Activated T-cell treated with anti-CD3 and anti-CD28 coated beads, Interleukin-2, amount 50 U/mL, for 72 hours (primary cell): ENCODE results near the gene ZBED2. TPM values are rescaled to one million over a fixed set of nuclear protein-coding genes. Genes with fewer than 3 reads are reported as not detected.
A peak's percentile ranks its signal among the peaks of the same experiment; 100 is the strongest.
"Not testable (repeated sequence)": the region's sequence is repeated elsewhere in the genome, so short reads cannot be mapped to it uniquely, and the experiment has no call there.

ENCODE experiments used
- ATAC-seq, 2 donors: fragments of 150-1000 bp; cut with Tn5 transposase; replicated peaks in 1 of 2; 2 replicates each; pipeline ENCODE4 v1.10.0; 2021; ENCODE audit warnings: moderate library complexity in 2 of 2, mild to moderate bottlenecking in 1 of 2
- DNase-seq, 2 donors: peaks; one replicate each; pipeline ENCODE4 v3.0.0; 2021 to 2022; ENCODE audit warnings: mixed read lengths in 1 of 2
- H3K27ac Mint-ChIP-seq: one replicate; pipeline ENCODE4 v1.8.0; 2022; ENCODE audit warnings: mild to moderate bottlenecking, moderate library complexity, mixed read lengths
- H3K27me3 Mint-ChIP-seq: one replicate; pipeline ENCODE4 v1.8.0; 2022; ENCODE audit warnings: low read depth, mixed read lengths
- H3K36me3 Mint-ChIP-seq, 2 donors: one replicate each; pipeline ENCODE4 v1.8.0; 2022; ENCODE audit warnings: mixed read lengths in 2 of 2, mild to moderate bottlenecking in 1 of 2; ENCODE audit not compliant: insufficient read depth in 2 of 2
- H3K4me1 Mint-ChIP-seq: one replicate; pipeline ENCODE4 v1.8.0; 2022; ENCODE audit warnings: low read depth, mixed read lengths
- H3K4me3 Mint-ChIP-seq, 2 donors: one replicate each; pipeline ENCODE4 v1.8.0; 2022; ENCODE audit warnings: mild to moderate bottlenecking in 2 of 2, mixed read lengths in 2 of 2, moderate library complexity in 2 of 2
- H3K9me3 Mint-ChIP-seq, 2 donors: one replicate each; pipeline ENCODE4 v1.8.0; 2022; ENCODE audit warnings: mixed read lengths in 2 of 2
- total RNA-seq, 2 donors: library from RNA; stranded (reverse); gene quantifications; one replicate each; pipeline ENCODE4 v1.2.3, GENCODE V29; 2022

ZBED2 gene
- total RNA-seq, 2 donors from 2014 or later, result 360 to 597 TPM

DNA sequence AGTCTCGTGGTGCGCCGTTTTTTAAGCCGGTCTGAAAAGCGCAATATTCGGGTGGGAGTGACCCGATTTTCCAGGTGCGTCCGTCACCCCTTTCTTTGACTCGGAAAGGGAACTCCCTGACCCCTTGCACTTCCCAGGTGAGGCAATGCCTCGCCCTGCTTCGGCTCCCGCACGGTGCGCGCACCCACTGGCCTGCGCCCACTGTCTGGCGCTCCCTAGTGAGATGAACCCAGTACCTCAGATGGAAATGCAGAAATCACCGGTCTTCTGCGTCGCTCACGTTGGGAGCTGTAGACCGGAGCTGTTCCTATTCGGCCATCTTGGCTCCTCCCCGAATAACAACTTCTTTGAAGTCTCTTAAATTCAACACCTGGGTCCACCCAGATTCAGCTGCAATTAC is 33.2 kb downstream of the ZBED2 start:
- Mint-ChIP-seq H3K4me3 (peak overlapping the region in 1 of 2 donors; percentile 44), H3K36me3 (peaks cover 6 to 14% of the 10 kb centered on the region in 2 donors), H3K4me1 (peaks cover 48% of the 10 kb centered on the region)
- H3K9me3 Mint-ChIP-seq, ATAC-seq, DNase-seq, H3K27me3 Mint-ChIP-seq, H3K27ac Mint-ChIP-seq: not testable (repeated sequence)

DNA sequence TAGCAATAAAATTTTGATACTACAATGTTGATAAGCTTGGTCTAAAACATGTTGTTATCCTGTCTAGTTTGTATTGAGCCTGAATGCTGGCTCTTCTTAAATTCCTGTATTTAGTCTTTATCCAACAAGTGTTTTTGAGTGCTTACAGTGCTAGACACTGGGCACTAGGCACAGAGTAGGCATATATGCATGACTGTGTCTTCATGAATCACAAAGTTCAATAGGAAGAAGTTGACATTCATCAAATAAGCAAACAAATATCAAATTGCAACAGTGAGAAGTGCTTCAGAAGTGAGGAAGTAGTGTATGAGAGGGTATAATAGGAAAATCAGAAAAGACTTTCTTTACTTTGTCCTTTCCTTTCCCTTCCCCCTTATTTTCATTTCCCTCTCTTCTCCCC is 46.4 kb downstream of the ZBED2 start:
- Mint-ChIP-seq H3K9me3 (no peaks in the 10 kb centered on the region), H3K4me1 (peaks cover 41% of the 10 kb centered on the region), H3K4me3 (no peak overlapping the region), H3K36me3 (peaks cover 13 to 17% of the 10 kb centered on the region in 2 donors), H3K27me3 (no peaks in the 10 kb centered on the region), H3K27ac (no peak overlapping the region)
- no peak for DNase-seq
- peak in 1 of 2 donors; percentile 6 for ATAC-seq

DNA sequence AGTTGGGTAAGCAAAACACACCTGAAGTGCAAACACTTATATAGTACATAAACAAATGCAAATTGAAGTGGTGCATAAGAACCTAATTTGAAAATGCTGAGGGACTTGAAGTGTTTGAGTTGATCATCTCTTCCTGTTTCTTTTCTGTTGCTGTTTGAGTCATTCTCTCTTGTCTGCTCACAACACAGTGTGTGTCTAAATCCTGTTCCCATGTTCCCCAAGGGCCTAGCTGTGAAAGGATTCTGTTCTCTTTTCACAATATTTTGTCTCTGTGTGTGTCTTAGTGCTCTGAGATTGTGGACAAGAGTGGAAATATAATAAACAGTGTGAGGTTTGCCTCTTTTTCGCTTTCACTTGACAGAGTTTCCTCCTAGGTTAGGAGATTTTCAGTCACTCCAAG is 47.1 kb downstream of the ZBED2 start:
- no peak overlapping the region for H3K4me3 Mint-ChIP-seq
- peaks cover 44% of the 10 kb centered on the region for H3K4me1 Mint-ChIP-seq
- peaks cover 15 to 18% of the 10 kb centered on the region in 2 donors for H3K36me3 Mint-ChIP-seq
- no peak overlapping the region for H3K27ac Mint-ChIP-seq
- no peak for DNase-seq
- no peaks in the 10 kb centered on the region for H3K27me3 Mint-ChIP-seq
- H3K9me3 Mint-ChIP-seq, result no peaks in the 10 kb centered on the region
- ATAC-seq, result peak; percentile 46 to 56

GRCh38 chr3:111547631-111548030 is 47.5 kb downstream of the ZBED2 start:
- H3K27ac Mint-ChIP-seq, result no peak overlapping the region
- peak; percentile 80 to 90 for ATAC-seq
- H3K4me3 Mint-ChIP-seq, result no peak overlapping the region

DNA sequence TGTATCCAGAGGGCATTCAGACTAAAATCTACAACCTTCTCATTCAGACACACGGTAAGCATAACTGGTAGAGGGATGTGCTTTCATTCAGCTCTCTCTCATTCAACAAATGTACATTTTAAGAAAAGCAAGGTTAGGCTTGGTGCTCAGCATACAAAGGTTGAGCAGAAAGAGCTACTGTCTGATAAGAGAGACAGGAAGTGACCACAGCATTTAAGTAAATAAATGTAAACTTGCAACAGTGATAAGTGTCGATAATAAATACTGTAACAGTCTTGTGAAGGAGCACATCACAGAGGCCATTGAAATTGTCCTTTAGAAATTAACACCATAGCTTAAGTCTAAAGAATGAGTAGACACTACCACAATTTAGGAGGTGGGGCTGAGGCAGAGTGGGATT is 49.8 kb downstream of the ZBED2 start:
- H3K9me3 Mint-ChIP-seq, result no peaks in the 10 kb centered on the region
- no peaks in the 10 kb centered on the region for H3K27me3 Mint-ChIP-seq
- H3K27ac Mint-ChIP-seq, result no peak overlapping the region
- H3K36me3 Mint-ChIP-seq, result peaks cover 12 to 18% of the 10 kb centered on the region in 2 donors
- ATAC-seq (no peak), DNase-seq (no peak)
- peaks cover 66% of the 10 kb centered on the region for H3K4me1 Mint-ChIP-seq
- peak overlapping the region in 1 of 2 donors; percentile 60 for H3K4me3 Mint-ChIP-seq

More at GRCh38 chr3:111547631-111548030, 47.5 kb downstream of the ZBED2 start:
- H3K4me1 Mint-ChIP-seq, result peaks cover 47% of the 10 kb centered on the region
- peaks cover 15 to 18% of the 10 kb centered on the region in 2 donors for H3K36me3 Mint-ChIP-seq
- DNase-seq, result peak; percentile 60 to 77
- H3K27me3 Mint-ChIP-seq, result no peaks in the 10 kb centered on the region
- no peaks in the 10 kb centered on the region for H3K9me3 Mint-ChIP-seq

Other genes with a start within 250 kb of the ZBED2 start
- gene CD96, start 53.1 kb downstream of the ZBED2 start, total RNA-seq, result 10 to 100 TPM; 88.9 to 99.6 TPM
- 10 to 100 TPM in 1 of 2 donors, 1 to 10 TPM in 1; 9.0 to 10.6 TPM for gene PLCXD2, start 79.3 kb upstream of the ZBED2 start, total RNA-seq